Measurements from ENCODE around the gene SLC35D2. TPM values are rescaled to one million over a fixed set of nuclear protein-coding genes. Genes with fewer than 3 reads are reported as not detected.
A peak's percentile ranks its signal among the peaks of the same experiment; 100 is the strongest.

SLC35D2 gene
- total RNA-seq, 2 experiments from 2014 or later: 0.44 to 1.4 TPM

- Histone ChIP-seq H4K20me1 (ENCODE audit: insufficient read depth, low read length) (peaks cover 19% of the 10 kb centered on the region), H3K4me1 (ENCODE audit: insufficient read depth, low read length, poor library complexity, severe bottlenecking) (peaks cover 25% of the 10 kb centered on the region), H2AFZ (ENCODE audit: low read length) (no peak overlapping the region), H3K4me2 (ENCODE audit: low read length) (peak overlapping the region; percentile 34; the same call in 1 of the 2 replicates), H3K4me3 (ENCODE audit: low read depth, low read length, poor library complexity, severe bottlenecking) (no peak overlapping the region), H3K79me2 (ENCODE audit: insufficient read depth, low read depth, low read length) (peaks cover 96% of the 10 kb centered on the region), H3K9me3 (ENCODE audit: low read length) (no peaks in the 10 kb centered on the region), H3K27ac (ENCODE audit: low read depth, low read length, poor library complexity, severe bottlenecking) (peak overlapping the region; percentile 55), H3K9me2 (ENCODE audit: insufficient read depth, low read length) (no peaks in the 10 kb centered on the region), H3K36me3 (ENCODE audit: insufficient read depth, low read length) (peaks cover 75% of the 10 kb centered on the region)
- intact Hi-C loops (cut with micrococcal nuclease; ENCODE audit: unreplicated experiment): no loop called here
- ChIA-PET POLR2A (interaction anchor here (0.7 to 2.1 kb wide), 2 partner anchors 10 to 13 kb away, joined by 3 to 8 read pairs; no protein-coding TSS in a partner anchor), CTCF (ENCODE audit: unreplicated experiment) (no interaction called here)
- BruUV-seq (replicated peaks): no TSS peak
- no peak for DNase-seq (ENCODE audit: low spot score)
- TF ChIP-seq EZH2phosphoT487 (IDR thresholded peaks at IDR 0.05; ENCODE audit: borderline replicate concordance, low read depth, low read length) (no peak), CTCF (conservative IDR thresholded peaks at IDR 0.05; ENCODE audit: low read length) (no peak)
Observed at GRCh38 chr9:96399325-96399633, 15.8 kb upstream of the SLC35D2 start.

GRCh38 chr9:96398582-96399324 lies 15.2 kb upstream of the SLC35D2 start:
- Histone ChIP-seq H3K4me1 (ENCODE audit: insufficient read depth, low read length, poor library complexity, severe bottlenecking) (peaks cover 25% of the 10 kb centered on the region), H3K4me2 (ENCODE audit: low read length) (peak overlapping the region; percentile 34; the same call in 1 of the 2 replicates), H3K36me3 (ENCODE audit: insufficient read depth, low read length) (peaks cover 76% of the 10 kb centered on the region), H3K27ac (ENCODE audit: low read depth, low read length, poor library complexity, severe bottlenecking) (peak overlapping the region; percentile 55), H4K20me1 (ENCODE audit: insufficient read depth, low read length) (peaks cover 19% of the 10 kb centered on the region), H3K4me3 (ENCODE audit: low read depth, low read length, poor library complexity, severe bottlenecking) (no peak overlapping the region), H3K79me2 (ENCODE audit: insufficient read depth, low read depth, low read length) (peaks cover 98% of the 10 kb centered on the region), H2AFZ (ENCODE audit: low read length) (no peak overlapping the region), H3K9me3 (ENCODE audit: low read length) (no peaks in the 10 kb centered on the region), H3K9me2 (ENCODE audit: insufficient read depth, low read length) (no peaks in the 10 kb centered on the region)
- POLR2A ChIA-PET: interaction anchor here (0.7 to 2.1 kb wide), 2 partner anchors 10 to 12 kb away, joined by 3 to 8 read pairs; no protein-coding TSS in a partner anchor
- BruUV-seq (replicated peaks): no TSS peak
- no peak for TF ChIP-seq EZH2phosphoT487 (IDR thresholded peaks at IDR 0.05; ENCODE audit: borderline replicate concordance, low read depth, low read length)
- no peak for TF ChIP-seq CTCF (conservative IDR thresholded peaks at IDR 0.05; ENCODE audit: low read length)
- intact Hi-C loops (cut with micrococcal nuclease; ENCODE audit: unreplicated experiment): no loop called here
- DNase-seq (ENCODE audit: low spot score): peak; percentile 38
- CTCF ChIA-PET (ENCODE audit: unreplicated experiment): no interaction called here

- H3K4me1 ChIP-seq (ENCODE audit: insufficient read depth, low read length, poor library complexity, severe bottlenecking): peaks cover 25% of the 10 kb centered on the region
- TF ChIP-seq EZH2phosphoT487 (IDR thresholded peaks at IDR 0.05; ENCODE audit: borderline replicate concordance, low read depth, low read length) (no peak), CTCF (conservative IDR thresholded peaks at IDR 0.05; ENCODE audit: low read length) (no peak)
- CTCF ChIA-PET (ENCODE audit: unreplicated experiment): no interaction called here
- peaks cover 72% of the 10 kb centered on the region for H3K79me2 ChIP-seq (ENCODE audit: insufficient read depth, low read depth, low read length)
- no peak overlapping the region for H3K27ac ChIP-seq (ENCODE audit: low read depth, low read length, poor library complexity, severe bottlenecking)
- H3K4me2 ChIP-seq (ENCODE audit: low read length): no peak overlapping the region
- H4K20me1 ChIP-seq (ENCODE audit: insufficient read depth, low read length): peaks cover 19% of the 10 kb centered on the region; the same call in 1 of the 2 replicates
- no peak overlapping the region for H2AFZ ChIP-seq (ENCODE audit: low read length)
- POLR2A ChIA-PET: no interaction called here
- no peak for DNase-seq (ENCODE audit: low spot score)
- TSS peak; percentile 12 for BruUV-seq (replicated peaks)
- H3K4me3 ChIP-seq (ENCODE audit: low read depth, low read length, poor library complexity, severe bottlenecking): no peak overlapping the region
- peaks cover 88% of the 10 kb centered on the region for H3K36me3 ChIP-seq (ENCODE audit: insufficient read depth, low read length)
- no peaks in the 10 kb centered on the region for H3K9me2 ChIP-seq (ENCODE audit: insufficient read depth, low read length)
- intact Hi-C loops (cut with micrococcal nuclease; ENCODE audit: unreplicated experiment): no loop called here
- no peaks in the 10 kb centered on the region for H3K9me3 ChIP-seq (ENCODE audit: low read length)
Observed at GRCh38 chr9:96395964-96396363, 12.5 kb upstream of the SLC35D2 start.
